NT2/D1 (cell line): ENCODE data around the gene ARHGEF18.

Source experiments
- SUZ12 ChIP-seq: IDR thresholded peaks from 2 replicates; pipeline ENCODE4 v1.6.1; 2011; ENCODE audit not compliant: insufficient read length, insufficient read depth; ENCODE audit errors: extremely low read depth
- YY1 ChIP-seq: IDR thresholded peaks from 2 replicates; pipeline ENCODE4 v1.6.1; 2011; ENCODE audit not compliant: insufficient read length, insufficient read depth

DNA sequence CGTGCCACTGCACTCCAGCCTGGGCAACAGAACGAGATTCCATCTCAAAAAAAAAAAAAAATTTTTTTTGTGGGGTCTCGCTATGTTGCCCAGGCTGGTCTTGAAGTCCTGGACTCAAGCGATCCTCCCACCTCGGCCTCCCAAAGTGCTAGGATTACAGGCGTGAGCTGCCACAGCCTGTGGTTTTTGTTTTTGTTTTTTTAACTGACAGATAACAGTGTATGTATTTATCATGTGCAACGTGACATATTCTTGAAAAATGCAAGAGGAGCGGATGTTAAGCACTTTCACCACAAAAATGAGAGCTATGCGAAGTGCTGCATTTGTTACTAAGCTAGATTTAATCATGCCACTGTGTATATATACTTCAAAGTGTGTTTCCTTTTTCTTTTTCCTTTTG, 49.0 kb downstream of the ARHGEF18 start:
- TF ChIP-seq SUZ12 (no peak), YY1 (no peak)
